ENCODE data around the gene ERCC1. TPM values are rescaled to one million over a fixed set of nuclear protein-coding genes. Genes with fewer than 3 reads are reported as not detected.

Gene ERCC1
- total RNA-seq, 1 donor from 2014 or later = 67.5 TPM

DNA sequence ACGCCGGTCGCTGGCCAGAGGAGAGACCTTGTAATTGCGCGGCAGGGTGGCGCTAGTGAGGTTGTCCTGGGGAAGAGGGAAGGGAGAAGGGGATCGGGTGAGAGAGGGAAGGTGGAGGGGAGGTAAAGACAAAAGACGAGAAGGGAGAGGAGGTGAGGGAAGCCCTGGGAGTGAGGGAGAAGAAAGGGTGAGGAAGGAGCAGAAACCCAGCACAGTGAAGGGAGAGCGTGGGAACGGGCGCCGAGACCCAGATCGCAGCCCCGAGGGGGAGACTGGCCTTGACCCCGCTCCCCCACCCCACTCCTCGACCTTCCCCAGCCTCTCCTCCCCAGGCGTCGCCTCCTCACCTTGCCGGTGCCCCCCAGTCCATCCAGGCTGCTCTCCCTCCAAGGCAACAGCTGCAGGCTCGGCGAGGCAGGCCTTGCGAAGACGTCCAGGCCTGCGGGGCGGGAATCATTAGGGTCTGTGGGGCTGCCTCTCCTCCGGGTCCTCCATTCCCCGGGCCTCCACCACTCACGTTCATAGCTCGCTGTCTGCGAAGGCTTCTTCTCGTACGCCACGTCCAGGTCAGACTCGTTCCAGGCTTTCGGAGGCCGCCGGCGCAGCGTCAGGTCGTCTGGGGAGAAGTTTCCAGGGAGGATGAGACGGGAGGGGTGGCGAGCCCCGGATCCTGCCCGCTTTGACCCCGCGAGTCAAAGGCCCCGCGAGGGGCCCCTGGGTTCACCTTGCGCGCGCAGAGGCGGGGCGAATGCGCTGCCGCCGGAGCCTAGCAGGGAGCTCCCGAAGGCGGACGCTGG lies 27.7 kb downstream of the ERCC1 start:
- H3K27me3 ChIP-seq (ENCODE audit: insufficient read depth, low read length) = no peaks in the 10 kb centered on the region
- Mint-ChIP-seq H3K27ac (ENCODE audit: unreplicated experiment) (no peak overlapping the region), H3K4me3 (ENCODE audit: unreplicated experiment) (no peak overlapping the region), H3K9me3 (ENCODE audit: unreplicated experiment) (no peaks in the 10 kb centered on the region), H3K36me3 (ENCODE audit: low read depth, unreplicated experiment) (peaks cover 20% of the 10 kb centered on the region), H3K27me3 (ENCODE audit: low read depth, unreplicated experiment) (peaks cover 3% of the 10 kb centered on the region), H3K4me1 (ENCODE audit: low read depth, unreplicated experiment) (peaks cover 5% of the 10 kb centered on the region)
- H2AFZ ChIP-seq (ENCODE audit: low read depth, low read length) = no peak overlapping the region
- H3K27ac ChIP-seq (ENCODE audit: low read depth, low read length) = no peak overlapping the region
- peaks cover 22% of the 10 kb centered on the region for H4K20me1 ChIP-seq (ENCODE audit: insufficient read depth, low read length)
- FAIRE-seq = no peak
- no peak overlapping the region for H3K9ac ChIP-seq (ENCODE audit: low read length)
- no peaks in the 10 kb centered on the region for H3K9me3 ChIP-seq (ENCODE audit: insufficient read depth, low read depth, low read length)
- peaks cover 3% of the 10 kb centered on the region for H3K4me1 ChIP-seq (ENCODE audit: insufficient read depth, low read length)
- DNase-seq (ENCODE audit: low read depth) = no peak
- no peak overlapping the region for H3K4me3 ChIP-seq (ENCODE audit: insufficient read depth, low read depth, low read length)
- no peak overlapping the region for H3K4me2 ChIP-seq (ENCODE audit: low read length)
- TF ChIP-seq EZH2 (IDR thresholded peaks at IDR 0.05; ENCODE audit: insufficient read depth, low read length) = no peak
- TF ChIP-seq, protein P1, sequence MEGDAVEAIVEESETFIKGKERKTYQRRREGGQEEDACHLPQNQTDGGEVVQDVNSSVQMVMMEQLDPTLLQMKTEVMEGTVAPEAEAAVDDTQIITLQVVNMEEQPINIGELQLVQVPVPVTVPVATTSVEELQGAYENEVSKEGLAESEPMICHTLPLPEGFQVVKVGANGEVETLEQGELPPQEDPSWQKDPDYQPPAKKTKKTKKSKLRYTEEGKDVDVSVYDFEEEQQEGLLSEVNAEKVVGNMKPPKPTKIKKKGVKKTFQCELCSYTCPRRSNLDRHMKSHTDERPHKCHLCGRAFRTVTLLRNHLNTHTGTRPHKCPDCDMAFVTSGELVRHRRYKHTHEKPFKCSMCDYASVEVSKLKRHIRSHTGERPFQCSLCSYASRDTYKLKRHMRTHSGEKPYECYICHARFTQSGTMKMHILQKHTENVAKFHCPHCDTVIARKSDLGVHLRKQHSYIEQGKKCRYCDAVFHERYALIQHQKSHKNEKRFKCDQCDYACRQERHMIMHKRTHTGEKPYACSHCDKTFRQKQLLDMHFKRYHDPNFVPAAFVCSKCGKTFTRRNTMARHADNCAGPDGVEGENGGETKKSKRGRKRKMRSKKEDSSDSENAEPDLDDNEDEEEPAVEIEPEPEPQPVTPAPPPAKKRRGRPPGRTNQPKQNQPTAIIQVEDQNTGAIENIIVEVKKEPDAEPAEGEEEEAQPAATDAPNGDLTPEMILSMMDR (IDR thresholded peaks at IDR 0.05; ENCODE audit: insufficient read depth, low read depth, low read length) = no peak
- peaks cover 5% of the 10 kb centered on the region for H3K36me3 ChIP-seq (ENCODE audit: insufficient read depth, low read length)
- H3K79me2 ChIP-seq (ENCODE audit: insufficient read depth, low read length) = peaks cover 8% of the 10 kb centered on the region

DNA sequence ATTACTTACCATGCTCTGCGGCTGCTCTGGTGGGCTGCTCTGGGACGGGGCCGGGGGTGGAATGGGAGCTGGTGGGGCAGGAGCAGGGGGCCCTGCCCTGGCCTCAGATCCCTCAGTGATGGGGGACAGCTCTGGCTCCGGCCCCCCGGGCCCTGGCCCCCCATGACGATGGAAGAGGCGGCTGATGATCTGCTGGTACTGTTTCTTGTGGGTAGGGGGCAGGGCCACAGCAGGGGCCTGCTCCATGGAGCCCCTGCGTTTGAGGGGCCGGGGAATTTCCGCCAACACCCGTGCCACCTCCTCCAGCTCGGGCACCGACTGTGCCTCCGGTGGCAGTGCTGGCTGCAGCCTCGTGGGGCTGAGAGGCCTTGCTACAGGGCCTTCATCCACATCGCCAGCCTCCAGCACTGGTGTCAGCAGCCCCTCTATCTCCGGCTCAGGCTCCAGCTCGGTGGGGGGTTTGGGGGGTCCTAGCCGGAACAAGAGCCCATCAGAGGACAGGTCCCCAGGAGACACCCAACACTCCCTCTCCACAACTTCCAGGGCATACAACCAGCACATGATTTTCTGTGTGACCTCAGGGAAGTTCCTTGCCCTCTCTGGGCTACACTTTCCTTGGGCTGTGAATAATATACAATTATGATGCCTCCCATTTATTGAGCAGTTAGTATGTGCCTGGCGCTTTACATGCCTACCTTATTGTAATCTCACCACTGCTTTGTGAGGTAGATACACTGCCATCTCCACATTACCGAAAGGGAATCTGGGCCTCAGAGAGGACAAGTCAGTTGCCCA lies 31.6 kb downstream of the ERCC1 start:
- Mint-ChIP-seq H3K9me3 (ENCODE audit: unreplicated experiment) (no peaks in the 10 kb centered on the region), H3K27ac (ENCODE audit: unreplicated experiment) (no peak overlapping the region), H3K27me3 (ENCODE audit: low read depth, unreplicated experiment) (peaks cover 5% of the 10 kb centered on the region), H3K36me3 (ENCODE audit: low read depth, unreplicated experiment) (peaks cover 23% of the 10 kb centered on the region), H3K4me1 (ENCODE audit: low read depth, unreplicated experiment) (peaks cover 1% of the 10 kb centered on the region), H3K4me3 (ENCODE audit: unreplicated experiment) (no peak overlapping the region)
- Histone ChIP-seq H4K20me1 (ENCODE audit: insufficient read depth, low read length) (peaks cover 13% of the 10 kb centered on the region), H3K36me3 (ENCODE audit: insufficient read depth, low read length) (peaks cover 5% of the 10 kb centered on the region), H3K9ac (ENCODE audit: low read length) (no peak overlapping the region), H3K4me3 (ENCODE audit: insufficient read depth, low read depth, low read length) (no peak overlapping the region), H3K27me3 (ENCODE audit: insufficient read depth, low read length) (no peaks in the 10 kb centered on the region), H3K79me2 (ENCODE audit: insufficient read depth, low read length) (no peaks in the 10 kb centered on the region), H3K27ac (ENCODE audit: low read depth, low read length) (no peak overlapping the region), H3K4me1 (ENCODE audit: insufficient read depth, low read length) (no peaks in the 10 kb centered on the region), H3K9me3 (ENCODE audit: insufficient read depth, low read depth, low read length) (no peaks in the 10 kb centered on the region), H3K4me2 (ENCODE audit: low read length) (no peak overlapping the region), H2AFZ (ENCODE audit: low read depth, low read length) (no peak overlapping the region)
- TF ChIP-seq, protein P1 (IDR thresholded peaks at IDR 0.05; ENCODE audit: insufficient read depth, low read depth, low read length) = no peak
- TF ChIP-seq EZH2 (IDR thresholded peaks at IDR 0.05; ENCODE audit: insufficient read depth, low read length) = no peak
- FAIRE-seq (no peak), DNase-seq (ENCODE audit: low read depth) (no peak)
